HG03558 (cell line): Measurements from ENCODE around the gene SSH2.
"Not testable (repeated sequence)": the region's sequence is repeated elsewhere in the genome, so short reads cannot be mapped to it uniquely, and the experiment has no call there.

Experiments
- ATAC-seq: cut with Tn5 transposase; IDR thresholded peaks from one replicate; pipeline ENCODE4 v1.9.1; 2021; ENCODE audit warnings: moderate number of reproducible peaks; ENCODE audit not compliant: unreplicated experiment; ENCODE audit errors: extremely low read depth

SSH2 gene, protein sequence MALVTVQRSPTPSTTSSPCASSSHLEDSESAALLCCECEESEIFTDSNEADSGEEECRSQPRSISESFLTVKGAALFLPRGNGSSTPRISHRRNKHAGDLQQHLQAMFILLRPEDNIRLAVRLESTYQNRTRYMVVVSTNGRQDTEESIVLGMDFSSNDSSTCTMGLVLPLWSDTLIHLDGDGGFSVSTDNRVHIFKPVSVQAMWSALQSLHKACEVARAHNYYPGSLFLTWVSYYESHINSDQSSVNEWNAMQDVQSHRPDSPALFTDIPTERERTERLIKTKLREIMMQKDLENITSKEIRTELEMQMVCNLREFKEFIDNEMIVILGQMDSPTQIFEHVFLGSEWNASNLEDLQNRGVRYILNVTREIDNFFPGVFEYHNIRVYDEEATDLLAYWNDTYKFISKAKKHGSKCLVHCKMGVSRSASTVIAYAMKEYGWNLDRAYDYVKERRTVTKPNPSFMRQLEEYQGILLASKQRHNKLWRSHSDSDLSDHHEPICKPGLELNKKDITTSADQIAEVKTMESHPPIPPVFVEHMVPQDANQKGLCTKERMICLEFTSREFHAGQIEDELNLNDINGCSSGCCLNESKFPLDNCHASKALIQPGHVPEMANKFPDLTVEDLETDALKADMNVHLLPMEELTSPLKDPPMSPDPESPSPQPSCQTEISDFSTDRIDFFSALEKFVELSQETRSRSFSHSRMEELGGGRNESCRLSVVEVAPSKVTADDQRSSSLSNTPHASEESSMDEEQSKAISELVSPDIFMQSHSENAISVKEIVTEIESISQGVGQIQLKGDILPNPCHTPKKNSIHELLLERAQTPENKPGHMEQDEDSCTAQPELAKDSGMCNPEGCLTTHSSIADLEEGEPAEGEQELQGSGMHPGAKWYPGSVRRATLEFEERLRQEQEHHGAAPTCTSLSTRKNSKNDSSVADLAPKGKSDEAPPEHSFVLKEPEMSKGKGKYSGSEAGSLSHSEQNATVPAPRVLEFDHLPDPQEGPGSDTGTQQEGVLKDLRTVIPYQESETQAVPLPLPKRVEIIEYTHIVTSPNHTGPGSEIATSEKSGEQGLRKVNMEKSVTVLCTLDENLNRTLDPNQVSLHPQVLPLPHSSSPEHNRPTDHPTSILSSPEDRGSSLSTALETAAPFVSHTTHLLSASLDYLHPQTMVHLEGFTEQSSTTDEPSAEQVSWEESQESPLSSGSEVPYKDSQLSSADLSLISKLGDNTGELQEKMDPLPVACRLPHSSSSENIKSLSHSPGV (N-terminal part only)

DNA sequence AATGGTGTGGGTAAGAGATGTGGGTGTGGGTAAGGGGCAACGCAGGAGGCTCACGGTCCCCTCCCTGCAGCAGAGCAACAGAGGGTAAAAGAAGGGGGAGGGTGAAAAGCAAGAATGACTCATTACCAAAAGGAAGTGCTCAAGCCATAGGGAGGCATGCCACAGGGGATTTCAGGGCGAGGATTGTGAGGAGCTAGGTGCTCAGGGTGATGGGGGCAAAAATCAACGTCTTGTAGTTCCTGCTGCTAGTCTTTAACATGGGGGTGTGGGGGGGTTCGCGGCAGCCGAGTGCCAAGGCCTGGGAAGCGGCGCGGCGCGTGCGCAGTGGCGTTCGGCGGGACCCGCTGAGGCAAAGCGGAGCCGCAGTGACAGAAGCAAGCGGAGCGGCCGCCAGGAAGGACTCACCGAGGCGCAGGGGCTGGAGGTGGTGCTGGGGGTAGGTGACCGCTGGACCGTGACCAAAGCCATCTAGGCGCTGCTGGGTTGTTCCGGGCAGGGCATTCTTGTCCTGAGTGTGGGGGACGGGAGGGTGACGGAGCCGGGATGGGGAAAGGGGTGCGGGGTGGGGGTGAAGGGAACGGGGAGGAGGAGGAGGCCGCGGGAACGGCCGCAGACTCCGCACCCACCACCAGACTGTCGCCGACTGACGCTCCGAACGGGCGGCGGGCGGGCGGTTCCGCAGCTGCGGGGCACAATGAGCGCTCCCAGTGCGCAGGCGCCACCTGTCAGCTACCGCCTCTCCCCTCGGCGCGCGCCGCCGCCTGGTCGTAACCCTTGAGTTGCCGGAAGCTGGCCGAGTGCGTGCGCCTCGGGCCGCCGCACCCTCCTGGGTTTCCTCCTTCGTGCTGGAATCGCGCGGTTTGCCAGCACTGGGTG, at the start of gene SSH2:
SSH2 (minus strand) TSS at position 696 of the 876 bp plus-strand sequence; CDS start at position 468, 228 bp downstream.
- ATAC-seq, result no peak

DNA sequence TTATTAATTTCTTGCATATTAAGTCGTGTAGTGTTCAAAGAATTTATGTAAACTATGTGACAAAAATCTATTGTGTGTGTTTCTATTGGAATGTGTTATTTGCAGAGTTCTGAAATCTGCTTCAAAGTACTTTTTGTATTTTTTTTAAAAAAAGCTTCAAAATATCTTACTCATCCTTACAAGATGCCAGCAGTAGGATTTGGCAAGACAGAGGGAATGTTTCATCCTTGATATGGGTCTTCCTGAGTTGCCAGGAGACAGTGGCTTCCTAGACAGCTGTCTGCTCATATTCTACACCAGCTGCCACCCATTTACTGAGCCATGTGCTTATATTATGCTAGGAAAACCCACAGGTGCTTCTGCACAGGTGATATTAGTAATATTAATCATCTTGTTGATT, 47.8 kb upstream of the SSH2 start:
- no peak for ATAC-seq

DNA sequence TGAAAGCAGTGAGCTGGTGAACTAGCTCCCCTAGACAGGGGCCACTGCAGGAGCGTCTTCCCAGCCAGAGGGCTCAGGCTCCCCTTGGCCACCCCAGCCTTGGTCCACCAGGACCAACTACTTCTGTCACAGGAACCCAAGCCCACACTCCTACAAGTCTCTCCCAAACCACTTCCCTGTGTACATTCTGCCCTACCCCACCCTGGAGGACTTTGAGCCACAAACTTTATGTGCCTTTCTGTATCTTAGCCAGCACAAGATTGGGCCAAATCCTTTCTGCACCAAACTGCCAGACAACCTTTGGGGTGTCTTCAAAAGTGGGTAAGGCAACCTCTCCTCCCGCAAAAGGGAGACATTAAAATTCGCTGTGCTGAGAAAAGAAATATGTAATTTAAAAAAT, 43.0 kb upstream of the SSH2 start:
- ATAC-seq, result no peak

DNA sequence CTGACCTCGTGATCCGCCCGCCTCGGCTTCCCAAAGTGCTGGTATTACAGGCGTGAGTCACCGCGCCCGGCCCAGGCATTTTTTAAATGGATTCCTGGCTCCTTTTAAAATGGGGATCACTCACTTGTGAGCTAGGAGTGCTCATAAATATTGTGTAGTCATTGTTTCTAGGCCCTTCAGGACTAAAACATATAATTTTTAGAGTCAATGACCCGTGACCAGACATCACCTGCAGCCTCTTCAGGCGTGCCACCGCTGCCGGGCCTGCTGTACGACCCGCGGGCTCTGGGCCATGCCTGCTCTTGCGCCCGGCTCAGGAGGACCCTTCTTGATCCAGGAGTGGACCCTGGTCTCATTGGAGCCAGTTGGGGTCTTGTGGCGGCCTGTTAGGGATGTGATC, 42.2 kb upstream of the SSH2 start:
- ATAC-seq, result no peak

DNA sequence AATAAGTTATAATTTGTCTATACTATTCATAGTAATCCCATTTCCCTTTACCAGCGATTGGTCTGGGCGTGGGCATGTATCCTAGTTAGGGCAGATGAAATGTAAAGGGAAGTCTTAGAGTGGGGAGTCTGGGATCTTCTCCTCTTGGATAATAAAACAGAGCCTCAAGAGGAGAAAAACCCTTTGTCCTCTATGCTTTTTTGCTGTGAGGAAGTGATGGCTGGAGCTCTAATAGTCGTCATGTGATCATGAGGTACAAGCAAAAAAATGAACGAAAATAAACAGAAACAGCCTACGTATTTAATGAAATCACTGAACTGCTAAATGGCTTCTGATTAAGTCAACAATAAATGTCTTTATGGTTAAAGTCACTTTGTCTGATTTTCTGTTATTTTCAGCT, 38.2 kb upstream of the SSH2 start:
- no peak for ATAC-seq

DNA sequence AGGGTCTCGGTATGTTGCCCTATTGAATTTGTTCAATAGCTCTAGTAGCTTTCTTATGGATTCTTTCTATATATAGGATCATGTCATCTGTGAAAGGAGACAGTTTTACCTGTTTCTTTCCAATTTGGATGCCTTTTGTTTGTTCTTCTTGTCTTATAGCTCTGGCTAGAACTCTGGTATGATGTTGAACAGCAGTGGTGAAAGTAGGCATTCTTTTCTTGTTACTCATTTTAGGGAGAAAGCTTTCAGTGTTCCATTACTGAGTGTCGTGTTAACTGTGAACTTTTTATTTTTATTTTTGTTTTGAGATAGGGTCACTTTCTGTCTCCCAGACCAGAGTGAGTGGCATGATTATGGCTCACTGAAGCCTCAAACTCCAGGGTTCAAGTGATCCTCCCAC, 32.6 kb upstream of the SSH2 start:
- no peak for ATAC-seq

DNA sequence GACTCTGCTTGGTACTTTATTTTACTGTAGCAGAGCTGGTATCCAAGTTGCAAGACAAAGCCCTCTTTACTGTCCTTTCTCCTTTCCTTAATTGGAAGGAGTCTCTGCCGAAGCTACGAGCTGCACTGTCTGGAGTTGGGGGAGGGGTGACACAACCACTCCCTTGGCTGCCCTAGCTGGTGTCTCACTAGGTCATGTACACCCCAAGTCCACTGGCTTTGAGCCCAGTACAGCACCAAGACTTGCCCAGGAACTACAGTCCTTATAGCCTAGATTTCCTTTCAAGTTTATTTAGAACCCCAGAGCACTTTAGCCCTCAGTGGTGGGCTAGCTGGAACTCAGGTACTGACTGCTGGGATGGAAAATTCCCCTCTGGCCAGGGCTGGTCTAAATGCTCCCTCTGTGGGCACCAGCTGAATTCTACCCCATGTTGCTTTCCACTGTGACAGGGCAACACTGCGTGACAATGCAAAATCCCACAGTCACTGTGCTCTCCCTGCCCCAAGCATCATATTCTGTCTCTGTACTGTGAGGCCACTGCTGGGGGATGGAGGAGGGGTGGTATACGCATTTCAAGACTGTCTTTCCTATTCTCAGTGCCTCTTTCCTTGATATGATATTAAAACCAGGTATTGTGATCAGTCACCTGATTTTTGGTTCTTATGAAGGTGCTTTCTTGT, 29.8 kb upstream of the SSH2 start:
- ATAC-seq, result no peak

DNA sequence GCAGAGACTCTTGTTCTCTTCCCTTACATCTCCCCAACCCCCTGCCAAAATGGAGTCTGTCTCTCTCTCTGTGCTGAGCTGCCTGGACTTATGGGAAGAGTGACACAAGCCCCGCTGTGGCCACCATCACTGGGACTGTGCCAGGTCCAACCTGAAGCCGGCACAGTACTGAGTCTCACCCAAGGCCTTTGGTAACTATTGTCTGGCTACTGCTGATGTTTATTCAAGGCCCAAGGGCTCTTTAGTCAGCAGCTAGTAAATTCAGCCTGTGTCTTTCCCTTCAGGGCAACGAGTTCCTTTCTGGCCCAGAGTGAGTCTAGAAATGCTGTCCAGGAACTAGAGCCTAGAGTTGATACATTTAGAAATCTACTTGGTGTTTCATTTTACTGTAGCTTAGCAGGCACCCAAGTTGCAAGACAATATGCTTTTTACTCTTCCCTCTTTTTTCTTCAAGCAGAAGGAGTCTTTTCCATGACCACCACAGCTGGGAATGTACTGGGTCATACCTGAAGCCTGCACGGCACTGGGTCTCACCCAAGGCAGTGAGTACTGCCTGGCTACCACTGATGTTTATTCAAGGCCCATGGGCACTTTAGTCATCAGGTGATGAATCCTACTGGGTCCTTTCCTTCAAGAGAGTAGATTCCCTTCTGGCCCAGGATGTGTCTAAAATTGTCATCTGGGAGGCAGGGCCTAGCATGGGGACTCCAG, 29.1 kb upstream of the SSH2 start:
- ATAC-seq, result no peak

DNA sequence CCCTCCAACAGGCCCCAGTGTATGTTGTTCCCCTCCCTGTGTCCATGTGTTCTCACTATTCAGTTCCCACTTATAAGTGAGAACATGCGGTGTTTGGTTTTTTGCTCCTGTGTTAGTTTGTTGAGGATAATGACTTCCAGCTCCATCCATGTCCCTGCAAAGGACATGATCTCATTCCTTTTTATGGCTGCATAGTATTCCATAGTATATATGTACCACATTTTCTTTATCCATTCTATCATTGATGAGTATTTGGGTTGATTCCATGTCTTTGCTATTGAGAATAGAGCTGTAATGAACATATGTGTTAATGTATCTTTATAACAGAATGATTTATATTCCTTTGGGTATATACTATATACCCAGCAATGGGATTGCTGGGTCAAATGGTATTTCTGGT, 27.5 kb upstream of the SSH2 start:
- ATAC-seq, result not testable (repeated sequence)

DNA sequence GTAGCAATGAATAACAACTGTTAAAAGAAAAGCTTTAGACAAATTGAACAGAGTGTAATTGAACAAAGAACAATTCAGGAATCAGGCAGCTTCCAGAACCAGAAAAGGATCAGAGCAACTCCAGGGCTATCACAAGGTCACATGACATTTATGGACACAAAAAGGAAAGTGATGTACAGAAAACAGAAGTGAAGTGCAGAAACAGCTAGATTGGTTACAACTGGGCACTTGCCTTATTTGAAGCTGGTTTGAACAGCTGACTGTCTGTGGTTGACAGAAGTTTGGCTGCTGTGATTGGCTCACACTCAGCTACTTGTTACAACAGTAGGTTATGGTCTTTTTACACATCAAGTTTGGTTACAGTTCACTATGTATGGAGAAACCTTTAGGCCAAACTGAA, 26.2 kb upstream of the SSH2 start:
- no peak for ATAC-seq

DNA sequence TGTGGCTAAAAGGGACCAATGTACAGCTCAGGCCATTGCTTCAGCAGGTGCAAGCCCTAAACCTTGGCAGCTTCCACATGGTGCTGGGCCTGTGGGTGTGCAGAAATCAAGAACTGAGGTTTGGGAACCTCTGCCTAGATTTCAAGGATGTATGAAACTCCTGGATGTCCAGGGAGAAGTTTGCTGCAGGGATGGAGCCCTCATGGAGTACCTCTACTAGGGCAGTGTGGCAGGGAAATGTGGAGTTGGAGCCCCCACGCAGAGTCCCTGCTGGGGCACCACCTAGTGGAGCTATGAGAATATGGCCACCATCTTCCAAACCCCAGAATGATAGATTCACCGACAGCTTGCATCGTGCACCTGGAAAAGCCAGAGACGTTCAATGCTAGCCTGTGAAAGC, 24.4 kb upstream of the SSH2 start:
- no peak for ATAC-seq

DNA sequence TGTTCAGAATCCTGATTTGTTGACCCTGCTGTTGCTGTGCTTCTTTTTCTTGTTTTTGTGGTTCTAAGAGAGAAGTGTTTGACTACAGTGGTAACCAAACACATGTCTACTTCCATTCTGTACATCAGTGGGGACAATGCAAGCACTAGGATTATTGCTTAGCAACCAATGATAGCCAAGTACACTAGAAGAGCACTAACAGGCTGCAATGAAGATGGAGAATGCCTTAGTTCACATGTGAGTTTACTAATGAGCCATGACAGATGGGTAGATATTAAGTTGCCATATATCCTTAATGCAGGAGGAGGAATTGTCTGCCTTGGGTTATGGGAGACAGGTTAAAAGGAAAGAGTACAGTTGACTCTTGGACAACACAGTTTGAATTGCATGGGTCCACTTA, 19.7 kb upstream of the SSH2 start:
- ATAC-seq, result no peak

DNA sequence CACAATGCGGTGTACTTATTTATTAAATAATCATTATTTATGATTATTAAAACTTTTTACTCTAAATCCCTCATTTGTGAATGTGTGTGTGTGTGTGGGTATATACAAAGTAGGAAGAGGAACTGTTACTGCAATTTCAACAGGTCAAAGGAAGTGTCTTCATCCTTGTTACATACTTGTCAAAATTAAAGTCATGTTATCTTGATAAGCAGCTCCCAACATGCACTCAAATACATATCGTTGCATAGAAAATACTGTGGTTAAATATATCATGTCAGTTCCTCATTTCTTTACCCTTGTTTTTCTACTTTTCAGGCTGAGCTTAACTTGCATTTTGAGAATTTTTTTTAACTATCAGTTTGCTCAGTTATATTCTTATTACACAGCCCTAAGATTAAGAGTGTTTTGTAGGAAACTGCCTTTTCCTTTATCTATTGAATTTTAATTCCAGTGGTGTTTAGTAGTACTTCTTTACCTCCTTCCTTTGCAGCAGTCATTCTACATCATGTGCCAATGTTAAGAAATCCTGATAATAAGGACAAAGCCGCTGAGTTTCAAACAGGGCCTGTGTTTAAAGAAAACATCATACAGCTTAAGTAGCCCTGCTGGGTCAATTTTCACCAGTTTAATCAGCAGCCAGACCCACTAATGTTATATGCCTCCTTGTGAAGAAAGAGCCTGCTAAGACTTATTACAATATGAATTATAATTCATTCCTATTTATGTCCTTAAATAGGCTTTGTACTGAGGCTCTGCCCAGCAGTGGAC, 18.6 kb upstream of the SSH2 start:
- no peak for ATAC-seq

DNA sequence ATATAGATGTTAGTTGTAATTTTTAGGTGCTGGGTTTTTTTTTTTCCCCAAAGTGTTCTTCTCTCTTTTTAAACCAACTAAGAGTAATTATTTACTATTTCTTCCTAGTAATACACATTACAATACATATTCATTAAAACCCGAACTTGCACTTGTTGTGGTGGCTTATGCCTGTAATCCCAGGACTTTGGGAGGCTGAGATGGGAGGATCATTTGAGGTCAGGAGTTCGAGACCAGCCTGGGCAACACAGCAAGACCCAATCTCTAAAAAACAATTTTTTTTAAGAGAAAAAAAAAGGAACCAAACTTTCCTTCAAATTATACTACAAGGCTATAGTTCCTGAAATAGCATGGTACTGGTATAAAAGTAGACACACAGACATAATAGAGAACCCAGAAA, 15.3 kb upstream of the SSH2 start:
- ATAC-seq, result no peak

DNA sequence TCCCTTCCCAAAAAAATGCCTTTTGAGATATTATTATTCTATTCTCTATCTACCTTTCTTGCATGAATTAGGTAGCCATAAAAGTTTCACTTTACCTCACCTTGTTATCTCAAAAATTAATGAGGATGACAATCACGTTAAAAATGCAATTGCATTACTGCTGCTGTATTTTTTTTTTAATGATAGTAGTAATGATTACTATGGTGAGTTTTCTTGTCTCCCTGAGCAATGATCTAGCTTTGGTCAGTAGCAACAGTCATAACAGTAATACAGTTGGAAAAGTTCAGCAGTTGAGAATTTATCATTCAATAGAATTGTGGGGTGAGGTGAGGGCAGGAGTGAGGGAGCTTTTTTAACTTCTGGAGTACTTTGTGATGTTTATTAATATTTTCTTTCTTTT, 11.3 kb upstream of the SSH2 start, which contains the start of gene EFCAB5:
EFCAB5 (plus strand) TSS at position 301 of the 400 bp plus-strand sequence. CDS start 163 bp downstream, outside the sequence.
- ATAC-seq, result no peak

DNA sequence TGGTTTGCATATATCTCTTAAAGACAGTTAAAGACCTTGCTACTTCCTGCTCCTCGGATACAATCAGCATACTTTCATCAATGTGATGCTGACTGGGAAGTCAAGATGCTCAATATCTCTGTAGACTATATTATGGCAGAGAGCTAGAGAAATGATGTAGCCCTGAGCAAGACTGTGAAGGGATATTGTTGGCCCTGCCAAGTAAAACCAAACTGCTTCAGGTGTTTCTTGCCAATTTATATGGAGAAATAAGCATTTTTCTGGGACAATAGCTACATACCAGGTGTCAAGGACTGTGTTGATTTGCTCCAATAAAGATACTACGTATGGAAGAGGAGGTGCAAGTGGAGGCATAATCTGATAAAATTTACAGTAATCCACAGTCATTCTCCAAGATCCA, 6.7 kb upstream of the SSH2 start:
- no peak for ATAC-seq

DNA sequence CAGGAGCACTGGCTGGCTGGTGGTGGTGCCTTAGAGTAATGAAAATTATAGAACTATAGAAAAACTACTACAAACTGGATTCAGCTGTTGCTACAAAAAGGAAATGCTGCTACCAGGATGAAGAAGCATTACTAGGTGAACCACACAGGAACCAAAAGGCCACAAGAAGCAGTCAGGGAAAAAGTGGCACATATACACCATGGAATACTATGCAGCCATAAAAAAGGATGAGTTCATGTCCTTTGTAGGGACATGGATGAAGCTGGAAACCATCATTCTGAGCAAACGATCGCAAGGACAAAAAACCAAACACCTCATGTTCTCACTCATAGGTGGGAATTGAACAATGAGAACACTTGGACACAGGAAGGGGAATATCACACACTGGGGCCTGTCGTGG, 5.9 kb upstream of the SSH2 start:
- ATAC-seq, result not testable (repeated sequence)

DNA sequence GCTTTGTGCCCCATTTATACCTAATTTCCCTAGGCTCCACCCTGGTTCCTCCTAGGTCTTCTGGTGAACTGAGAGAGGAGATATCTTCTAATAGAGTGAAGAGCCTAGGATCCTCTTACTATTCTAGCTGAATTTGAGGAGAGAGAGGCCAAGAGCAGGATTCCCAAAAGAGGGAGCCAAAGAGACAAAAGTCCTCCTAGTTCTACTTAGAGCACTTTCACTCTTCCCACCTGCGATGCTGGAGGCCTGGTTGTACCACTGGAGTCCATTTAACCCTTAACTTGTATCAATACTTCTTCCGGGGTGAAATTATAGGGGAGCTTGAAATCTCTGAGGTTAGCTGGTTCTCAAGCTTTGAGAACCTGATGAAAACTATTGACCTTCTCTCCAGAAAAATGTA, 3.4 kb upstream of the SSH2 start:
- ATAC-seq, result no peak
